ENCODE data around the gene MARCKSL1. TPM values are rescaled to one million over a fixed set of nuclear protein-coding genes. Genes with fewer than 3 reads are reported as not detected.

The MARCKSL1 gene
- total RNA-seq, 4 donors from 2014 or later = 0.75 to 2.6 (median 1.5) TPM

DNA sequence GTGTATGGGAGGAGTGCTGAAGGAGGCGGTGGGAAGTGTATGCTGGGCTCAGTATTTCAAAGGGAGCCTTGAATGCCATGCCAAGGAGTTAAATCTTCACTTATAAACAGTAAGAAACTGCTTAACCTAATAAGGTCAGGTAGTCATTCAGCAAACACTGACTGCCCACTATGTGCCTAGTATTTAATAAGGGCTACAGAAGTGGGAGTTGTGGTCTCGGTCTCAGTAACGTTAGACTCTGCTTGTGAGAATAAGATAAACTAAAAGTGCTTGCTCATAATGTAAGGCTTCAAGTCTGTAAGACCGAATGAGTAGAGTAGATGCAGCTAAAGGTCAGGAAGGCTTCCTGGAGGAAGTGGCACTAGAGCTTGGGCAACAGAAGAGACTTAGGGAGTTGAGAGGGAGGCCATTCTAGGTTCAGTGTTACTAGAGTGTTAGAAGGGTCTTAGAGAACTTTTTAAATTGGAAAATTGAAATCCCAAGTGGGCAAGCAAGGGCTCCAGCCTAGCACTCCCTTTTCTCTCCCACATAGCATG, 6.0 kb downstream of the MARCKSL1 start:
- peaks cover 0 to 61% of the 10 kb centered on the region in 2 donors for H3K36me3 ChIP-seq
- intact Hi-C loops (cut with DNase I; ENCODE audit: low total_unique reads) = no loop called here
- ATAC-seq (no peak), DNase-seq (no peak)
- H3K27ac ChIP-seq = no peak overlapping the region
- in situ Hi-C loops (cut with MboI; ENCODE audit: low sequenced_read_pairs in 4 of 4) = no loop called here
- H3K4me1 ChIP-seq = no peaks in the 10 kb centered on the region
- no peak for TF ChIP-seq POLR2A (IDR thresholded peaks at IDR 0.05)
- TF ChIP-seq, protein P1, sequence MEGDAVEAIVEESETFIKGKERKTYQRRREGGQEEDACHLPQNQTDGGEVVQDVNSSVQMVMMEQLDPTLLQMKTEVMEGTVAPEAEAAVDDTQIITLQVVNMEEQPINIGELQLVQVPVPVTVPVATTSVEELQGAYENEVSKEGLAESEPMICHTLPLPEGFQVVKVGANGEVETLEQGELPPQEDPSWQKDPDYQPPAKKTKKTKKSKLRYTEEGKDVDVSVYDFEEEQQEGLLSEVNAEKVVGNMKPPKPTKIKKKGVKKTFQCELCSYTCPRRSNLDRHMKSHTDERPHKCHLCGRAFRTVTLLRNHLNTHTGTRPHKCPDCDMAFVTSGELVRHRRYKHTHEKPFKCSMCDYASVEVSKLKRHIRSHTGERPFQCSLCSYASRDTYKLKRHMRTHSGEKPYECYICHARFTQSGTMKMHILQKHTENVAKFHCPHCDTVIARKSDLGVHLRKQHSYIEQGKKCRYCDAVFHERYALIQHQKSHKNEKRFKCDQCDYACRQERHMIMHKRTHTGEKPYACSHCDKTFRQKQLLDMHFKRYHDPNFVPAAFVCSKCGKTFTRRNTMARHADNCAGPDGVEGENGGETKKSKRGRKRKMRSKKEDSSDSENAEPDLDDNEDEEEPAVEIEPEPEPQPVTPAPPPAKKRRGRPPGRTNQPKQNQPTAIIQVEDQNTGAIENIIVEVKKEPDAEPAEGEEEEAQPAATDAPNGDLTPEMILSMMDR (IDR thresholded peaks at IDR 0.05 in 4 of 5, conservative IDR thresholded peaks at IDR 0.05 in 1 of 5) = no peak
- H3K9me3 ChIP-seq = no peaks in the 10 kb centered on the region
- no peak overlapping the region for H3K4me3 ChIP-seq
- H3K27me3 ChIP-seq = no peaks in the 10 kb centered on the region

DNA sequence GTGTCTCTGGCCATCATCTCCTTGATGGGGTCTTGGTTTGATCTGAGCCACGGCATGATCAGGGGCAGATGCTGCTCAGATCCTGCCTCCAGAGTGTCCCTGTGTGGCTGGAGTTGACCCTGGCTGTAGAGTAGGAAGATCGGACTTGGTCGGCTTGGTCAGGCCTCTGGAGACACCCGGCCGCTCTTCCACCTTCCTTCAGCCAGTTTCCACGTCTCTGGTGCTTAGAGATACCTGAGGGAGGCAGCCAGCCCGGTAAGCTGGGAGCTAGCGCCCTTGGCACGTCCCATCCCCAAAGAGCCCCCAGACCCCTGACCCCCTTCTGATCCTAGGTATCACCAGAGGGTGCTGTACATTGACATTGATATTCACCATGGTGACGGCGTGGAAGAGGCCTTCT, 8.8 kb downstream of the MARCKSL1 start:
- H3K27ac ChIP-seq = no peak overlapping the region
- no peaks in the 10 kb centered on the region for H3K9me3 ChIP-seq
- DNase-seq (no peak), ATAC-seq (no peak)
- no peak overlapping the region for H3K4me3 ChIP-seq
- TF ChIP-seq, protein P1 (IDR thresholded peaks at IDR 0.05 in 4 of 5, conservative IDR thresholded peaks at IDR 0.05 in 1 of 5) = no peak
- no peak for TF ChIP-seq POLR2A (IDR thresholded peaks at IDR 0.05)
- in situ Hi-C loops (cut with MboI; ENCODE audit: low sequenced_read_pairs in 4 of 4) (no loop called here), intact Hi-C loops (cut with DNase I; ENCODE audit: low total_unique reads) (no loop called here)
- no peaks in the 10 kb centered on the region for H3K4me1 ChIP-seq
- no peaks in the 10 kb centered on the region for H3K27me3 ChIP-seq
- peaks cover 0 to 64% of the 10 kb centered on the region in 2 donors for H3K36me3 ChIP-seq

DNA sequence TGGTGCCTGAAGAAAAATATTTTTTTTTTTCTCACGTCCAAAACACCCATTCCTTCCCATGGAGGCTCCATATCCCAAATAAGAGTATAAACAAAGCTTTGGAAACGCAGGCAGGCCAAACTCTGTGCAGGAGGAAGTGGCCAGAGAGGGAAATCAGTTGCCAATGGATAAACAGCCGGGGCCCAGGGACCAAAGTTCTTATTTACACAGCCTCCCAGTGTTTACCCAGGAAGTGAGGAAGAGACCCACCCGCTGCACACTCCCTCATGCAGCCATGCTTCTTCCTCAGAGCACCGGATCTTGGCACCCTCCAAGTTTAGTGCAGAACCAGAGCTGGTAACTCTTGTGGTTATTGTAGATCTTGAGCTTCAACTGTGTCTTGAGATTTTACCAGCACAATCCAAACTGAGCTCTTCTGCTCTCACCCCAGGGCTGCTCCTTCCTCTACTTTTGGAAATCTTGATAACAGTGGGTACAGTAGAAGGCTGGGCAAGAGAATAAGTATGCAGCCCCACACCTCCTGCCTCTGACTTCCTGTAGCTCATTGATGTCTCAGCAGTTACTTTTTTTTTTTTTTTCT, 14.2 kb downstream of the MARCKSL1 start:
- Histone ChIP-seq H3K36me3 (peaks cover 0 to 32% of the 10 kb centered on the region in 2 donors), H3K27ac (no peak overlapping the region)

DNA sequence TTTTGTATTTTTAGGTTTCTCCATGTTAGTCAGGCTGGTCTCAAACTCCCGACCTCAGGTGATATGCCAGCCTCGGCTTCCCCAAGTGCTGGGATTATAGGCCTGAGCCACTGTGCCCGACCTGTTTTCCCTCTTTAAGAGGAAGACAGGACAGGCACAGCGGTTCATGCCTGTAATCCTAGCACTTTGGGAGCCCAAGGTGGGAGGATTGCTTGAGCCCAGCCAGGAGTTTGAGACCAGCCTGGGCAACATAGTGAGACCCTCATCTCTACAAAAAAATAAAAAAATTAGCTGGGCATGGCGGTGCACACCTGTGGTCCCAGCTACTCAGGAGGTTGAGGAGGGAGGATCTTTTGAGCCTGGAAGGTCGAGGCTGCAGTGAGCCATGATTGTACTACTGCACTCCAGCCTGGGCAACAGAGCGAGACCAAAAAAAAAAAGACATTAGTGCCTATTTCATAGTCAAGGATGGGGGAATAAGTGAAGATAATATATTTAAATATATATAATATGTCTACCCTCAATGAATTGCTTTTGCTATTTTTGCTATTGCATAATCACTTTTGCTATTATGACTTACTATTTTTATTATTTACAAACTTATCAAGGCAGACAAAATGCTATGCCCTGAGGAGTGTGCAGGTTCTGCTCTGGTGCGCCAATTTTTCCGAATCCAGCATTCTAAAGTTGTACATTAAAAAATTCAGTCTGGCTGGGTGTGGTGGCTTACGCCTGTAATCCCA, 17.7 kb downstream of the MARCKSL1 start:
- H3K4me1 ChIP-seq = no peaks in the 10 kb centered on the region
- intact Hi-C loops (cut with DNase I; ENCODE audit: low total_unique reads) = no loop called here
- no peak overlapping the region for H3K4me3 ChIP-seq
- H3K27me3 ChIP-seq = no peaks in the 10 kb centered on the region
- H3K36me3 ChIP-seq = peaks cover 0 to 16% of the 10 kb centered on the region in 2 donors
- no peak for ATAC-seq
- TF ChIP-seq, protein P1 (IDR thresholded peaks at IDR 0.05 in 4 of 5, conservative IDR thresholded peaks at IDR 0.05 in 1 of 5) = no peak
- TF ChIP-seq POLR2A (IDR thresholded peaks at IDR 0.05) = no peak
- no peaks in the 10 kb centered on the region for H3K9me3 ChIP-seq
- H3K27ac ChIP-seq = no peak overlapping the region
- no peak for DNase-seq
- in situ Hi-C loops (cut with MboI; ENCODE audit: low sequenced_read_pairs in 4 of 4) = no loop called here

More for the DNA sequence above, 14.2 kb downstream of the MARCKSL1 start:
- H3K4me1 ChIP-seq = no peaks in the 10 kb centered on the region
- H3K9me3 ChIP-seq = no peaks in the 10 kb centered on the region
- H3K4me3 ChIP-seq = no peak overlapping the region
- in situ Hi-C loops (cut with MboI; ENCODE audit: low sequenced_read_pairs in 4 of 4) = no loop called here
- intact Hi-C loops (cut with DNase I; ENCODE audit: low total_unique reads) = no loop called here
- no peak for TF ChIP-seq POLR2A (IDR thresholded peaks at IDR 0.05)
- TF ChIP-seq, protein P1 (IDR thresholded peaks at IDR 0.05 in 4 of 5, conservative IDR thresholded peaks at IDR 0.05 in 1 of 5) = no peak
- DNase-seq (no peak), ATAC-seq (no peak)
- H3K27me3 ChIP-seq = no peaks in the 10 kb centered on the region

Data from gastrocnemius medialis (tissue), 4 donors.